ENCODE measurements around the gene COPZ2.
A peak's percentile ranks its signal among the peaks of the same experiment; 100 is the strongest.
"Not testable (repeated sequence)": the region's sequence is repeated elsewhere in the genome, so short reads cannot be mapped to it uniquely, and the experiment has no call there.

The COPZ2 gene

DNA sequence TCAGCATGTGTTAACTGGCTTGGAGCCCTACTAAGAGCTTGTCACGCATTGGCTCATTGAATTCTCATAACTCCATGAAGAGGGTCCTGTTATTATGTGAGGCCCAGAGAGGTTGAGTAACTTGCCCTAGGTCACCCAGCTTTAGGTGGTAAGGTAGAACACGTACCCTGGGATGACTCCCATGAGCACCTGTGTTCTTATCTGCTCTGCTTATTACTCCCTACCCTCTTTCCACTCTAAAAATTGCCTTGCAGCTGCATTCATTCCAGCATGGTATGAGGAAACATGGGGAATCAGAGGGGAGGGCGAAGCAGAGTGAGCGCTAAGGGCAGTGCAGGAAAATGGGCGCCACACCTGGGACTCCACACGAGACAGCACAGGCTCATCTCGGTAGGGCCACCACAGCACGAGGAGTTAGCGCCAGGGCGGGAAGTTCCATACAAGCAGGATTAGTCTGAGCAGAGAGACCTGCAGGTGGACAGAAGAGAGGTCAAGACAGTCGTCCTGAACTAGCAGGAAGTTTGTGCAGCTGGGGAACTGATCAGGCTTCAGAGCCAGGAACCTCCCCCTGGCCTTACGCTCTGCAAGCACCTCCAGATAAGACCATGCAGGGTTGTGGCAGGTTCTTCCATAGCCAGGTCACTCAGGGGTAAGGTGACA, 10.1 kb downstream of the COPZ2 start:
- no peak for DNase-seq

DNA sequence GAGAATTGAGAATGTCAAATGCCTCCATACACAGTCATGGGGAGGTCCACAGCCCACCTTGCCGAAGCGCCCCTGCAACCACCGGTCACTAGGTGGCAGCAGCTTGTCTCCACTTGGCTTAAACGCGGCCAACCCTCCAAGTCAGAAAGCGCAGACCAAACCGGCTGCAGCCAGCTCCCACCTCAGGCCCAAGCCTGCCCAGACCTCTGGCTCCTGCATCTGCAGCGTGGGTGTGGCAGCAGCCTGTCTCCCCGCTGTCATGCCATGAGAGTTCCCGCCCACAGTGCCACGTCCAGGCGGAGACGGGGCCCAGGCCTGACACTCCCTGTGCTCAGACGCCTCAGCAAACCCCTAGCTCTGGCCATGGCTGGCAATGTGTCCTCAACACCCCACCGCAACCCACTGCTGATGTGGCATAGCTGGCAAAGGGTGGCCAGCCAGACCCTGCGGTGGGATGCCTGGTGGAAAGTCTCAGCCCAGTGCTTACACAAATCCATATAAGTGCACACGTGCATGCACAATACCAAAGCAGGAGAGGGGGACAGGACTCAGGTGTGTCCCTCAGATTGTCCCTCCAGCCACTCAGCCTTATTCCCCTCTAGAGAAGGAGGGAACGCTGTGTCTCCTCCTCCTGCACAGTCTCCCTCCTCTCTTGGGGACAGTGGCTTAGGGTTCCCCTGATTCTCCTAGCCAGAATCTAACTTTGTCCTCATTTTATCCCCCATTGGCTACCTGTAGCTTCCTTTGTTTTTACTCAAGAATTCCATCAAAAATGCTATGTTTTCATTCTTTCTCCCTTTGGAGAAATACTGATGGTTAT, 10.9 kb downstream of the COPZ2 start:
- DNase-seq: peak; percentile 83

DNA sequence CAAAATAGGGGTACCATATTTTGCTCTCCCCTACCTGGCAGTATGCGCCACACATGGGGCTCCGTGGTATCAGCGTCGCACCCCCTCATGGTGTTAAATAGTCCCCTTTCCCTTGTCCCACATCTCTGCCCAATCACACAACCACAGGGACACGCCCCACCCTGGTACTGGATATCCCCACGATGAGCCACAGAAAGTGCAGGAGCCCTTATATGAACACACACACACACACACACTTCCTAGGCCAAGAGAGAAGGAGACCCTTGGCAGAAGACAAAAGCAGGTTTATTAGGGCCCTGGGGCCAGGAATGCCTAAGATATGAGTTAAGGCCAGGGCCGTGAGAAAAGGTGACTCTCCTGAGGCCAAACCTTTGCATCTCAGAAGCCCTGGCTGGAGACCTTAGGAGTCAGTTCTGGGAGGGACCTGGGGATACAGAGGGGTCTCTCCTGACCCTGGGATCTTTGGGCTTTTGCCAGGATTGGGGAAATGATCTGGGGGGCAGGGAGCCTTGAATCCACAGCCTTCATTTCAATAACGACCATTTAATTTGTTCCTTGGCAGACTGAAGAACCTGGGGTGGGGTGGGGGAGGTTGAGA, 11.6 kb downstream of the COPZ2 start:
- DNase-seq: no peak

DNA sequence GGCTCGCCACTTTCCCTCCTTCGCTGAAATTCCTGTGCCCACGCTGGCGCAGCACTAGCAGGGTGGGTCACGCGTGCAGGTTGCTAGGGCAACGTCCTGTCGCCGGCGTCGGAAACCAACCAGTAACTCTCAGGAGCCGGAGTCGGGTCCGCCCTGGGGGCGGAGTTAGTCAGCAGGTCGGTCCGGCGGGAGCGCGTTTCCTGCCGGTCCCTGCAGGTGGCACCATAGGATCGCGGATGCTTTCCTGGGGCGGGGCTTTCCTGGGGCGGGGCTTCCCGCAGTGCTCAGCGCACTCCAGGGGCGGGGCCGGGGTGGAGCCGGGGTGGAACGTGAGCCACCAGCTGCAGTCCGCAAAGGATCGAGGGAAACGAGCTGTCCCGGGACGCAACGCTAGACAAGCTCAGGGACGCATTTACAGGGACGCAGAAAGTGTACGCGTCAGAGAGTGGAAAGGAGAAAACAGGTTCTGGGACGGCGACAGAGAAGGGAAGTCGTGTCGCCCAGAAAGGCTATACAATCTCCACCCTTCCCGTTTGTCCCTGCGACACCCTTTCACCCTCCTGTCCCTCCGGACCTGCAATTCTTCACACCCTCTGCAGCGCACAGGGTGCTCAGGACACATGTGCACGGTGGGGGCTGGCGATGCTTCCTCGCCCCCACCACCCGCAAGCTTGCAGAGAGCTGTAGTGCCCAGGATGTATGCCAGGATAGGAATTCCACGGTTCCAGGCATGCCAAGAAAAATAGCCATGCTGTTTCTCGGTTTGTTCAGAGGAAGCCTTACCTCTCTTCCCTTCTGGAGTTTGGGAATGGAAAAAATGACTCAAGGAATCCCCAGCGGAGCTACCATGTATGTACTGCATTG, 12.3 kb downstream of the COPZ2 start:
- DNase-seq: peak; percentile 91

DNA sequence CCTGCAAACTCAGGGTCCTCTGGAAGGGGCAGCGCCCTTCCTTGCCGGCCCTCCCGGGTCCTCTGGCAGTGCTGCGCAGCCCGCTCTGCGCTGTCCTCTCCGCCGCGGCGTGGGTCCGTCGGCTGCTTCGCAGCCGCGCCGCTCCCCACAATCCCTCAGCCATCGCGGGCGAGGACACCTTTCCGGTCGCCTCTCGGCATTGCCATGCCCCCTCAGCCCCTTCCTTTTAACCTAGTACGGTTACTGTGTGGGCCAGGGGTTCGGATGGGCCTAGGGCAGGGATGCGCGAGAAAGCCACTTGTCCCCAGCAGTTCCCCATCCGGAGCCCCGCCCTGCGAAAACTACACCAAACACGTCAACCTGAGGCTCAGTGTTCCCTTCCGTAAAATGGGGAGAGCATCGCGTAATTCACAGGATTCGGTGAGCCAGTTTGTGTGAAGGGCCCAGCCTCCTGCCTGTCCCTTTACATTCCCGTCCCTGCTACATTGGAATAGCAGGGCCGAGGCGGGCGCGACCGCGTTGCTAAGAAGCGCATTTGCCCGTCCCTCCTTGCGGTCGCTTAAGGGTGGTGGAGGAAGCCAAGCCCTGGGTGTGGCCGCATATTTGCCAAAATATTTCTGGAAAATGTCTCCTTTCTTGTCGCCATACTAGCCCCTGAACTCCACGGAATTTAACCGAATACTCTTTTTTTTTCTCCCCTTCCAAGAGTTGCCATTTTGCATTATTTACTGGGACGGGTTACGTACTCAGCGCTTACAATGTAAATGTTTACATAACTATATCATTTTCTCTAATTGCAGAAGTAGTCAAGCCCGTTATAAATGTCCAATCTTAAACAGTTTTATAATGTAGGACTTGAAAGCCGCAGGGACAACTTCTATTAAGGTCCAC, 13.2 kb downstream of the COPZ2 start:
- DNase-seq: no peak

DNA sequence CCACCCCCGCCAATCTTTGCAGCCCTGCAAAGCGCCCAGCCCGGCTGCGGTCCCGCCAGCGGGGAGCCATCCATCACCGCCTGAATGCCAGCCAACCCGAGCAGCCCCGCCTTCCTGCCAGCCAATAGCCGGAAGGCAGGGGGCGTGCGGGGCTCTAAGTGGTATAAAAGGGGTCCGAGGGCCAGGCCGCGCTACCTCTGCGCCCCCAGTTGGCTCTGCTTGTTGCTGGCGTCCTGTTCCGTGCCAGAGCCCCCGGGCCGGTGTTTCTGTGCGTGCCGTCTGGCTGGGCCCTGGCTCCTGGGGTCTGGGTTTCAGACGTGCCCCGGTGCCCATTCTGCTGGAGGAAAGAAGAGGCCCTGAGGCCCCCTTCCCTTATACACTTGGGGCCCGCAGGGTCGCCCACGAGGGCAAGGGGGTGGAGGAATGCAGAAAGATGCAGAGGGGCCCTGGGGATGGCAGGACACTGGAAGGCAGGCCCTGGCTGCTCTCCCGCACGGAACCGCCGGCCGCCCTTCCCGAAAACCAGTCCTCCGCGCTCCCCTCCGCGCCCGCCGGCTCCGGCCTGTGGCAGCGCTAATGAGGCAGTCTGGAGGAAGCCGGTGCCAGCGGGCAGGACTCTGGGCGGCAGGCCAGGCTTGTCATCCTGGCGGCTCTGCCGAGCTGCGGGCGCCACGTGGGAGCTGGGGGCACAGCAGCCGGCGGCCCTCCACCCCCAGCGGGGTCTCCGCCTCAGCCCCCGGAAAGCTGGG, 14.0 kb downstream of the COPZ2 start:
- DNase-seq: peak; percentile 88

DNA sequence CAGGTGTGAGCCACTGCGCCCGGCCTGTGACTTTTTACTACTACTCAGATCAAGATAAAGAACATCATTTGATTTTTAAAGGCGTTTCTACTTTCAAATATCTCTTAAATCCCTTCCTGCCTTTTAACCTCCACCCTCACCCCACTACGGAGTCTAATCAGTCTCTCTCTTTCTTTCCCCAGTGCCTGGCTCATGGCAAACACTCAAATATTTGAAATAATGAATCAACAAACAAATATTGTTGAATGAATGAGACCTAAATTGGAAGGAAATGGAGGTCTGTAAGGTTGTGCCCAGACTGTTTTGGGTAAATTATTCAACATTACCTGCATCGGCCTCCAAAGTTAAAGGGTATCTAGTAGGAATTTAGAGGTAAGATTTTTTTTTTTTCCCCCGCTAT, 14.7 kb downstream of the COPZ2 start:
- DNase-seq: no peak

DNA sequence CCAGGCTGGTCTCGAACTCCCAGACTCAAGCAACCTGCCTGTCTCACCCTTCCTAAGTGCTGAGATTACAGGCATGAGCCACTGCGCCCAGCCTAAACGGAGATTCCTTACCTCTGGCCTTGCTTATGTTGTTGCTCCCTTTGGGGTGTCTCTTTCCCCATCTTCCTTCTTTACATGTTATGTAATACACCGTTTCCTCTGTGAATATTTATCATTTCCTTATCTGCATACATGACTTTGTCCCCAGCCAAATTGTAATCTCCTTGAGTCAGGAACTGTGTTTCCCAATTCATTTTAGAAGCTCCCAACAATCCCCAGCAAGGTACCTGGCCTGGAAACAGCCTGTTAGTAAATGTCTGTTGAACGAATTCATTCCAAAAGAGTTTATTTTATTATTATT, 15.7 kb downstream of the COPZ2 start:
- no peak for DNase-seq

DNA sequence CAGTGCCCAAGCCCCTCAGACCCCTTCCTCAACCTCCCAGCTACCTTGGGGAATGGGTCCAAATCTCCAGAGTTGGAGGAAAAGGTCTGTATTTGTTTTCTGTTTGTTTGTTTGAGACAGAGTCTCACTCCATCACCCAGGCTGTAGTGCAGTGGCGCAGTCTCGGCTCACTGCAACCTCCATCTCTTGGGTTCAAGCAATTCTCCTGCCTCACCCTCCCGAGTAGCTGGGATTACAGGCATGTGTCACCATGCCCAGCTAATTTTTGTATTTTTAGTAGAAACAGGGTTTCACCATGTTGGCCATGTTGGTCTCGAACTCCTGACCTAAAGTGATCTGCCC, 19.8 kb downstream of the COPZ2 start:
- DNase-seq: not testable (repeated sequence)

DNA sequence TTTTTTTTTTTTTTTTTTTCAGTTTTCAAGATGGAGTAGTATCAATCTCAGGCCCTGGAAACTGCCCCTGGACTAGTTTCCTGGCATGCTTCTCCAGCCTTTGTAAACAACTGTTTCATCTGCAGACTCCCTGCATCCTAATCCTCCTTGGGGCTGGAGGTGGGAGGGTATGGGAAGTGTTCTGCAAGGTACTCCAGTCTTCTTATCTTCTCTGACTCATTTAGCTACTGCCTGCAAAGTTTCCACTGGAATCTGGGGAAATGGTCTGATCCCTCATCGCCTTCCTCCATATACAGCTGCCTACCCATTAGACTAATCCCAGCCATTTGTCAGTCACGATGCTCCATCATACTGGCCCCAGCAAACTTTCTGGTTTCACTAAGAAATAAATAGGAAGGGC, 21.5 kb downstream of the COPZ2 start:
- DNase-seq: no peak

DNA sequence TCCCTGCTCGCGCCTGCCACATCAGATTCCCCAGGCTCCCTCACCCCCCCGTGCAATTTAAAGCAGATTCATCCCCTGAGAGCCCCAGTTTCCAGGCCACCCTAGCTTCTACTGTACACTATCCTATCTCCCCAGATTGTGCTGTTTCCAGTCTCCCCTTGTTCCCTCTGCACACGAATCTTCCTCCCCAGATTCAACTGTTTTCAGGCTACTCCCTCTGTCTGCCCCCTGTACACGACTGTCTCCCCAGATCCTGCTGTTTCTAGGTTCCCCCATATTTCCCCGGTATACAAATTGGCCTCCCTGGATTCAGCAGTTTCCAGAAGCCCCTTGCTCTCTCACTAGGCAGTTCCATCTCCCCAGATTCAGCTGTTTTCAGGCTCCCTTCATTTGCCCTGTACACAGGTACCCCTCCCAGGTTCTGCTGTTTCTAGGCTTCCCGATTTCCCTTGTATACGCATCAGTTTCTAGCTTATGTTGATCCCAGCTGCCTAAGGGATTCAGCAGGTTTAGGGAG, 22.9 kb downstream of the COPZ2 start:
- no peak for DNase-seq

DNA sequence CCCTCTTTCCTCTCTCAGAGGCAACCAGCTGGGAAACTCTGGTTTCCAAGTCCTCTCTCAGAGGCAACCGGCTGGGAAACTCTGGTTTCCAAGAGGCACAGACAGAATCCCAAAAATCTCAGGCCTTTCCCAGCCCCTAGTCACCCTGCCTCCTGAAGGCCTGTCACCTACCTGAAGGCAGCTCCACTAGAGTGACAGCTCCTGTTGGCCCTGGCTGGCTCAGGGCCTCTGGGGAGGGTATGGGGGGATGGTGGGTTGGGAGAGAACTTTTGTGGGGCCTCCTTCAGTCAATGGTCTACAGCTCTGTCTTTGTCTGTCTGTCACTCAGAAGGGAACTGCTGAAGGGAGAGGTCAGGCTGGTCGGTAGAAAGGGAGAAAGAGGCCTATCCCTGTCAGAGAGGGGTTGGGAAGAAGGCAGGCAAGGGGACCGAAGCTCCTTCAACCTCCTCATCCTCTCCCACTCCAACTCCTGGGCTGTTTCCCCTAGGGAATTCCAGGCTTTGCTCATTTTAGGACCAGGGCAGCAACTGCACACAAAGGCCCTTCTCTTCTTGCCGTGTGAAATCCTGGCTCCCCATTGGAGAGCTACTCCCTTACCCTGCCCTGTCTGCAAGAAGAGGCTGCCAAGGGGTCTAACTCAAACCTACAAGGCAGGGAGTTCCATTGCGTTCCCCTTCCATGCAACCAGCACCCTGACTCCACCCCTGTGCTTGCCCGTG, 23.6 kb downstream of the COPZ2 start:
- DNase-seq: no peak

DNA sequence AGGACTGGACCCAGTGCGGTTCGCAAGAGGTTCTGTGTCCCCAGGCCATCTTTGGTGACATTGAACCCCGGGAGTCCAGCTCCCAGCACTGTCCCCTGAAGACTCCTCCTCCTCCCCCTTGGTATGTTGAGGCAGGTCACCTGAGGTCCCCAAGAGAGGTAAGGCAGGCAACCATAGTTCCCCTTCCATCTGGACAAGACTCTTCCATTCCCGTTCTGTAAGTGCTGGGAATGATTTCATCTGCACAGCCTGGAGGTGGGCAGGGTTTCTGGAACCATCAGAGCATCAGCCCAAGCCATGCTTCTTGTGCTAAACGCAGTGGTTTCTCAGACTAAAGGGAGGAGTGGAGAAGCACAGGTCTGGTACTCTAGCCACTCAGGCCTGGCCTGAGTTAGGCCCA, 24.9 kb downstream of the COPZ2 start:
- no peak for DNase-seq

DNA sequence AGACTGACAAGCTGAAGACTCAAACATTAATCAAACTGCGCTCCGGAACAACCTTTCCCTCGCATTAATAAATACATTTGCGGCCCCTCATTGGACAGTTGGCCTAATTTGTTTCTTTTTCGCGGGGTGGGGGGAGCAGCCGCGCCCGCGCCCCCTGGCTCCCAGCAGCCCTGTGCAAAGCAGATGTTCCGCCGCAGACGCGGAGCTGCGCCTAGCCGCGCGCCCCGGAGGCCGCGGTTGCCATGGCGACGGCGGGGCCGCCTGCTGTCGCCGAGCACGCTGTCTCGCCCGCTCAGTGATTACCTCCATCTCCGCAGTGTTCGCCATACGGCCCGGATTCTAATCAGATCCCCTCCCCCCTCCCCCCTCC, 25.5 kb downstream of the COPZ2 start:
- DNase-seq: peak; percentile 70

DNA sequence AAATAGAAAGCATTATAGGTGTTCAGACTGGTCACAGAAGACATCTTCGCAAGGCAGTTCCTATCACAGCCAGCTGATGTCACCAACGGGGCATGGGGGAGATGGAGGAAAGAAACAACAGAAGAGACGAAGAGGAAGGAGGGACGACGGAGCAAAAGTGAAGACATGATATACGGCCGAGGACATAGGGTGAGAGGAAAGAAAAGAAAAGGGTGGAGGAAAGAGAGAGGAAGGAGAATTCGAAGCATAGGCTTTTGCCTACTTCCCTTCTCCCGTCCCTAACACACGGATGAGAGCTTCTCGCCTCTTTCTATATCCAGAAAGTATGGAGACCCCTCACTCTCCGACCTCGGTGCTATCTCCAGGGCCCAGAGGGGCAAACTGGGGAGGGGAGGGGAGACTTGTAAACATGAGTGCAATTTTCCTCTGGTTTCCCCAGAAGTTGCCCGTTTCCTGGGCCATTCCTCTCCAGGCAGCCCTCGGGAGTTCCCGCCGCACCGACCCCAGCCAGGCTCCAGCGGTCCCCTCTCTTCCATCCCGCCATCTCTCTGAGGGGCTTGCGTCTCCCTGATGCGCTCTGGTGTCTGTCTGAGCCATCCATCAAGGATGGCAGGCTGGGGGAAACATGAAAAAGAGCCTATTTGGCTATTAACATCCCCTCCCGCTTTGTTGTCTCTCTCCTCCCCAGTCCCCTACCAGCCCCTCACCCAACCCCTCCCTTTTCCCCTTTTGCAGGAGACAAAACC, 26.0 kb downstream of the COPZ2 start:
- peak; percentile 91 for DNase-seq

DNA sequence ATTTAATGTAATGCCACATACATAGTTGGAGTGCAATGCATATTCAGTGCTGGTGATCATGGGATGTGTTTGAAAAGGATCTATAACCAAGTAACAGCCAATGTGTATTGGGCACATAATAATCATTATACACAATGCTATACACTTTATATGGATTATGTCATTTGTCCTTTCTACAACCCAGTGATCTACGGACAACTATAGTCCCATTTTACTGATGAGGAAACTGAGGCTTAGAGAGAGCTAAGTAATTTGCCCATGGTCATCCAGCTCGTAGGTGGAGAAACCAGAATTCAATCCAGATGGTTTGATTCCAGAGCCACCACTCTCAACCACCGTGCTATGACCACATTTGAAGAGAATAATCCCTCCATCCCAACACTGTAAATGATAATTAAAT, 27.4 kb downstream of the COPZ2 start:
- DNase-seq: no peak

DNA sequence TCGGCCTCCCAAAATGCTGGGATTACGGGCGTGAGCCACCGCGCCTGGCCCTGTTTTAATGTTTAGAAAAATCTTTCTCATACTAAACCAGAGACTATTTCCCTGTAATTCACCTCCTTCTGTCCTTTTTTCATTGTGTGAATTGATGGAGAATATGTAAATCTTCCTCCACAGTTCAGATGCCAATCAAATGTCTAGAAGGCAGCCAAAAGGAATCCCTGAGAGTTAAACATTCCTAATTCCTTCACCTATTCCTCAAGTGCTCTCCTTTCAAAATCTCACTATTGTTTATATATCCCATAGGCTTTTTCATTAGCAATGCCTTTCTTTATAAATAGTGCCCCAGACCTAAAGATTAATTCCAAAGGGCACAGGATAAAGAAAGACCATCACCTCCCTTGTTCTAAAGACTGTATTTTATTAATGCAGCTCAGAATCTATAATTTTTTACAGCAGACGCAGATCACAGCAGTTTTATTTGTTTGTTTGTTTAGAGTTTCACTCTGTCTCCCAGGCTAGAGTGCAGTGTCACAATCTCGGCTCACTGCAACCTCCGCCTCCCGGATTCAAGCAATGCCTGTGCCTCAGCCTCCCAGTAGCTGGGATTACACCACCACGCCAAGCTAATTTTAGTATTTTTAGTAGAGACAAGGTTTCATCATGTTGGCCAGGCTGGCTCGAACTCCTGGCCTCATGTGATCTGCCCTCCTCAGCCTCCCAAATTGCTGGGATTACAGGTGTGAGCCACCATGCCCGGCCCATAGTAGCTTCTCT, 30.5 kb downstream of the COPZ2 start:
- no peak for DNase-seq

DNA sequence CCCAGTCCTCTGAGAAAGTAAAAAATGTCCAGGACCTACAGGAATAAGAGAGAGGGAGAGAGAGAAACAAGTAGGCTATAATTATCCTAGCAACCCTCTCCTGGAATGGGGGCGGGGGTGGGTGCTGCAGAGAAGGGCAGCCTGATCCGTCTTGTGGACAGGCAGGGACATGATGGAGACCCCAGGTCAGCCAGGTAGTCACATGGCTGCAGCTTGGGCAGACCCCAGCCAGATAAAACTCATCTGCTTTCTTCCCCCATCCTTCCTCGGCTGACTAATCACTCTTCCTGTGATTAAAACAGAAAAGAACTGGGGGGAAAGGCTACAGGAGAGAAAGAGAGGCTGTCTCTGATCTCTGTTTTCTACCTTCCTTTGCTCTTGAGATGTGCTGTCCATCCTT, 32.6 kb downstream of the COPZ2 start:
- DNase-seq: no peak

Measured in 8988T (cell line).